Mucosa of descending colon (tissue), 3 donors: ENCODE measurements around the gene SOX12. TPM values are rescaled to one million over a fixed set of nuclear protein-coding genes. Genes with fewer than 3 reads are reported as not detected.

Experiments
- ATAC-seq: fragments of 200-7000 bp; cut with Tn5 transposase; one replicate; pipeline ENCODE4 v1.9.1; 2020; ENCODE audit warnings: mild to moderate bottlenecking, moderate library complexity
- DNase-seq, 3 donors: peaks; one replicate each; pipeline ENCODE4 v3.0.0-alpha.2; 2020
- H3K36me3 ChIP-seq: fragments of 200-600 bp; one replicate; pipeline ENCODE4 v1.8.0; 2021; ENCODE audit warnings: low read depth, mild to moderate bottlenecking
- H3K4me1 ChIP-seq: fragments of 200-600 bp; one replicate; pipeline ENCODE4 v1.8.0; 2021; ENCODE audit warnings: low read depth, mild to moderate bottlenecking
- H3K4me3 ChIP-seq: fragments of 200-600 bp; one replicate; pipeline ENCODE4 v1.8.0; 2021; ENCODE audit warnings: mild to moderate bottlenecking
- H3K9me3 ChIP-seq: fragments of 200-600 bp; one replicate; pipeline ENCODE4 v1.8.0; 2021; ENCODE audit warnings: mild to moderate bottlenecking
- CTCF ChIP-seq: fragments of 200-600 bp; IDR thresholded peaks from one replicate; pipeline ENCODE4 v1.8.0; 2022; ENCODE audit warnings: antibody characterized with exemption, mild to moderate bottlenecking
- intact Hi-C, 2 donors: fragments of 100-400 bp; cut with DNase I in 1 of 2; cut with micrococcal nuclease in 1 of 2; formaldehyde crosslinking; loops; one replicate each; pipeline versions ENCODE4 v1.11.0 to v1.11.1; 2022; cut with DNase I, micrococcal nuclease
- total RNA-seq, 3 donors: library from RNA; stranded (reverse); fragmentation: NEBNext Ultra II Directional in 2 of 3; extraction: Animal tissue kit (Norgen Biotek cat#: 25700) in 2 of 3; gene quantifications; one replicate each; pipeline versions ENCODE4 v1.2.1 to v1.2.4, GENCODE V29; 2021 to 2023
- donor health status: DM: no; HTN: no; CAD: no; lungs with moderate emphysema.
- donor health status: DM: no; HTN: no; CAD: no.
- donor health status: DM: no; HTN: yes; CAD: no.

Gene SOX12
- total RNA-seq, 3 donors from 2014 or later = 3.9 to 24.0 (median 4.5) TPM

GRCh38 chr20:343107-343506, 17.8 kb downstream of the SOX12 start:
- H3K9me3 ChIP-seq = peaks cover 8% of the 10 kb centered on the region
- no peak overlapping the region for H3K4me3 ChIP-seq
- H3K36me3 ChIP-seq = no peaks in the 10 kb centered on the region
- TF ChIP-seq CTCF = no peak
- DNase-seq (no peak), ATAC-seq (no peak)
- H3K4me1 ChIP-seq = no peaks in the 10 kb centered on the region
- intact Hi-C loops = no loop called here

- intact Hi-C loops = no loop called here
- H3K36me3 ChIP-seq = no peaks in the 10 kb centered on the region
- no peak for DNase-seq
- TF ChIP-seq CTCF = no peak
- H3K4me3 ChIP-seq = no peak overlapping the region
- no peak for ATAC-seq
- H3K9me3 ChIP-seq = peaks cover 8% of the 10 kb centered on the region
- H3K4me1 ChIP-seq = peaks cover 5% of the 10 kb centered on the region
Measured at GRCh38 chr20:346033-346639, 20.8 kb downstream of the SOX12 start.

- intact Hi-C loops = no loop called here
Measured at GRCh38 chr20:346640-347316, 21.4 kb downstream of the SOX12 start, which contains the start of gene NRSN2. Gene NRSN2 (plus strand): TSS chr20:347111. CDS start chr20:349644, 2,533 bp downstream.

GRCh38 chr20:347317-347639, 21.9 kb downstream of the SOX12 start:
- H3K36me3 ChIP-seq = no peaks in the 10 kb centered on the region
- no peak for TF ChIP-seq CTCF
- ATAC-seq = no peak

More at GRCh38 chr20:346640-347316, 21.4 kb downstream of the SOX12 start, which contains the start of gene NRSN2:
- H3K4me3 ChIP-seq = peak within 1 kb of the TSS; percentile 46
- peaks cover 6% of the 10 kb centered on the region for H3K9me3 ChIP-seq
- ATAC-seq (peak; percentile 65), DNase-seq (peak; percentile 60 to 77 (median 73))
- H3K4me1 ChIP-seq = peaks cover 5% of the 10 kb centered on the region
- no peak for TF ChIP-seq CTCF
- H3K36me3 ChIP-seq = no peaks in the 10 kb centered on the region

GRCh38 chr20:347640-348484, 22.5 kb downstream of the SOX12 start:
- peak; percentile 89 for ATAC-seq
- intact Hi-C loops = no loop called here
- peak; percentile 82 to 92 (median 90) for DNase-seq
- TF ChIP-seq CTCF = no peak
- Histone ChIP-seq H3K36me3 (no peaks in the 10 kb centered on the region), H3K4me3 (peak overlapping the region; percentile 46), H3K9me3 (no peaks in the 10 kb centered on the region), H3K4me1 (peaks cover 5% of the 10 kb centered on the region)

More at GRCh38 chr20:347317-347639, 21.9 kb downstream of the SOX12 start:
- H3K4me3 ChIP-seq = peak overlapping the region; percentile 46
- peaks cover 1% of the 10 kb centered on the region for H3K9me3 ChIP-seq
- intact Hi-C loops = no loop called here
- DNase-seq = no peak
- peaks cover 5% of the 10 kb centered on the region for H3K4me1 ChIP-seq
